Measurements from ENCODE around the gene FBXO11. TPM values are rescaled to one million over a fixed set of nuclear protein-coding genes. Genes with fewer than 3 reads are reported as not detected.

Gene FBXO11
- total RNA-seq, 1 experiment from 2014 or later, result 43.8 TPM

DNA sequence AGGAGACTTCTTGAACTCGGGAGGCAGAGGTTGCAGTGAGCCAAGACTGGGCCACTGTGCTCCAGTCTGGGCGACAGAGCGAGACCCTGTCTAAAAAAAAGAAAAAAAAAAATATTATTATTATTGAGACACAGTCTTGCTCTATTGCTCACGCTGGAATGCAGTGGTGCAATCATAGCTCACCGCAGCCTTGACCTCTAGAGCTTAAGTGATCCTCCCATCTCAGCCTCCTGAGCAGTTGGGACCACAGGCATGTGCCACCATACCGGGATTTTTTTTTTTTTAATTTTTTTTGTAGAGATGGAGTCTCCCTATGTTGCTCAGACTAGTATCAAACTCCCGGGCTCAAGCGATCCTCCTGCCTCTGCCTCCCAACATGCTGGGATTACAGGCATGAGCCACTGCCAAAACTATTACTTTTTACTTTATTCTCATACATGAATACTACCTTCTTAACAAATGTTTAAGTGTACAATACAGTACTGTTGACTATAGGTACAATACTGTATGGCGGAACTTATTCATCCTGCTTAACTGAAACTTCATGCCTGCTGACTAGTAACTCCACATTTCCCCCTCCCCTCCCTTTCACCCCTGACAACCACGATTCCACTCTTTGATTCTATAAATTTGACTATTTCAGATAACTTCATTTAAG lies 15.5 kb downstream of the FBXO11 start (continued):
- TF ChIP-seq, protein P1, sequence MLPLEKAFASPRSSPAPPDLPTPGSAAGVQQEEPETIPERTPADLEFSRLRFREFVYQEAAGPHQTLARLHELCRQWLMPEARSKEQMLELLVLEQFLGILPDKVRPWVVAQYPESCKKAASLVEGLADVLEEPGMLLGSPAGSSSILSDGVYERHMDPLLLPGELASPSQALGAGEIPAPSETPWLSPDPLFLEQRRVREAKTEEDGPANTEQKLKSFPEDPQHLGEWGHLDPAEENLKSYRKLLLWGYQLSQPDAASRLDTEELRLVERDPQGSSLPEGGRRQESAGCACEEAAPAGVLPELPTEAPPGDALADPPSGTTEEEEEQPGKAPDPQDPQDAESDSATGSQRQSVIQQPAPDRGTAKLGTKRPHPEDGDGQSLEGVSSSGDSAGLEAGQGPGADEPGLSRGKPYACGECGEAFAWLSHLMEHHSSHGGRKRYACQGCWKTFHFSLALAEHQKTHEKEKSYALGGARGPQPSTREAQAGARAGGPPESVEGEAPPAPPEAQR (CRISPR knock-in tag; IDR thresholded peaks at IDR 0.05), result no peak
- no peak for TF ChIP-seq MYBL2 (CRISPR knock-in tag; IDR thresholded peaks at IDR 0.05)

DNA sequence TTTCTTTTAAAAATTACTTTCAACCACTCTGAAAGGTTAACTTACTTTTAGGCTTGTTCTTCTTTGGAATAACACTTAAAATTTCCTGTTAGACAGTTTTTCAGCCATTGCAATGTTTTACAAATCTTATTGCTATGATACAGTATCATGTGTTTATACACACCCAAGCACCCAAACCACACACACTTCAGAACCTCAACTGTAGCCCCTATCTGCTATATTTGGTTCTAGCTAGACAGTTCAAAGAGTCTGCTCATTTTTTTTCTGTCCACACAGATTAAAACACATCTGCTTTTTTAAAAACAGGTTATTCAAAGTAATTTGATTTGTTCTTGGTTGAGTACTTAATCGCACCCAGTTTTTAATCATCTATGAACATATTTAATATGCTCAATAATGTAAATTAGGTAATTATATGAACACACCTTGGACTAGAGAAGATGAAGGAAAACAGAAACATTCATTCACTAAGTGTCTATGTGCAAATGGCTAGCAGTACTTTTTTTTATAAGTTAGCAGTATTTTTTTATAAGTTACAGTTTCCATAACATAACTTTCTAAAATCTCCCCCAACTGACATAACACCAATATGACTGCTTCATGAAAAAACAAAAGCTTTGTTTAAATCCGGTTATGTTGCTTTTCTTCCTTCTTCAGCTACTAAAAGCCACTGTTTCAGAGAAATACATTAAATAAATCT lies 17.6 kb downstream of the FBXO11 start:
- ATAC-seq, result no peak
- DNase-seq (ENCODE audit: low spot score), result no peak
- CTCF ChIA-PET, result interaction anchor here (0.8 kb wide), 1 partner anchor 15 kb away, joined by 3 read pairs; no protein-coding TSS in a partner anchor
- Mint-ChIP-seq H3K4me3 (no peak overlapping the region), H3K4me1 (peaks cover 22% of the 10 kb centered on the region), H3K36me3 (no peaks in the 10 kb centered on the region), H3K27ac (peak overlapping the region; percentile 71), H3K27me3 (ENCODE audit: low read depth) (no peaks in the 10 kb centered on the region), H3K9me3 (no peaks in the 10 kb centered on the region)
- POLR2A ChIA-PET, result no interaction called here
- TF ChIP-seq FOXP1 (CRISPR knock-in tag; IDR thresholded peaks at IDR 0.05; ENCODE audit: borderline replicate concordance), result no peak
- no peak for TF ChIP-seq MXD4 (CRISPR knock-in tag; IDR thresholded peaks at IDR 0.05; ENCODE audit: borderline replicate concordance)
- TF ChIP-seq, protein P2, sequence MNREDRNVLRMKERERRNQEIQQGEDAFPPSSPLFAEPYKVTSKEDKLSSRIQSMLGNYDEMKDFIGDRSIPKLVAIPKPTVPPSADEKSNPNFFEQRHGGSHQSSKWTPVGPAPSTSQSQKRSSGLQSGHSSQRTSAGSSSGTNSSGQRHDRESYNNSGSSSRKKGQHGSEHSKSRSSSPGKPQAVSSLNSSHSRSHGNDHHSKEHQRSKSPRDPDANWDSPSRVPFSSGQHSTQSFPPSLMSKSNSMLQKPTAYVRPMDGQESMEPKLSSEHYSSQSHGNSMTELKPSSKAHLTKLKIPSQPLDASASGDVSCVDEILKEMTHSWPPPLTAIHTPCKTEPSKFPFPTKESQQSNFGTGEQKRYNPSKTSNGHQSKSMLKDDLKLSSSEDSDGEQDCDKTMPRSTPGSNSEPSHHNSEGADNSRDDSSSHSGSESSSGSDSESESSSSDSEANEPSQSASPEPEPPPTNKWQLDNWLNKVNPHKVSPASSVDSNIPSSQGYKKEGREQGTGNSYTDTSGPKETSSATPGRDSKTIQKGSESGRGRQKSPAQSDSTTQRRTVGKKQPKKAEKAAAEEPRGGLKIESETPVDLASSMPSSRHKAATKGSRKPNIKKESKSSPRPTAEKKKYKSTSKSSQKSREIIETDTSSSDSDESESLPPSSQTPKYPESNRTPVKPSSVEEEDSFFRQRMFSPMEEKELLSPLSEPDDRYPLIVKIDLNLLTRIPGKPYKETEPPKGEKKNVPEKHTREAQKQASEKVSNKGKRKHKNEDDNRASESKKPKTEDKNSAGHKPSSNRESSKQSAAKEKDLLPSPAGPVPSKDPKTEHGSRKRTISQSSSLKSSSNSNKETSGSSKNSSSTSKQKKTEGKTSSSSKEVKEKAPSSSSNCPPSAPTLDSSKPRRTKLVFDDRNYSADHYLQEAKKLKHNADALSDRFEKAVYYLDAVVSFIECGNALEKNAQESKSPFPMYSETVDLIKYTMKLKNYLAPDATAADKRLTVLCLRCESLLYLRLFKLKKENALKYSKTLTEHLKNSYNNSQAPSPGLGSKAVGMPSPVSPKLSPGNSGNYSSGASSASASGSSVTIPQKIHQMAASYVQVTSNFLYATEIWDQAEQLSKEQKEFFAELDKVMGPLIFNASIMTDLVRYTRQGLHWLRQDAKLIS (CRISPR knock-in tag; IDR thresholded peaks at IDR 0.05; ENCODE audit: borderline replicate concordance), result no peak
- no peak for TF ChIP-seq ZNF232 (CRISPR knock-in tag; IDR thresholded peaks at IDR 0.05)
- TF ChIP-seq, protein P3, sequence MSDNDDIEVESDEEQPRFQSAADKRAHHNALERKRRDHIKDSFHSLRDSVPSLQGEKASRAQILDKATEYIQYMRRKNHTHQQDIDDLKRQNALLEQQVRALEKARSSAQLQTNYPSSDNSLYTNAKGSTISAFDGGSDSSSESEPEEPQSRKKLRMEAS (CRISPR knock-in tag; IDR thresholded peaks at IDR 0.05), result no peak
- TF ChIP-seq, protein P4, sequence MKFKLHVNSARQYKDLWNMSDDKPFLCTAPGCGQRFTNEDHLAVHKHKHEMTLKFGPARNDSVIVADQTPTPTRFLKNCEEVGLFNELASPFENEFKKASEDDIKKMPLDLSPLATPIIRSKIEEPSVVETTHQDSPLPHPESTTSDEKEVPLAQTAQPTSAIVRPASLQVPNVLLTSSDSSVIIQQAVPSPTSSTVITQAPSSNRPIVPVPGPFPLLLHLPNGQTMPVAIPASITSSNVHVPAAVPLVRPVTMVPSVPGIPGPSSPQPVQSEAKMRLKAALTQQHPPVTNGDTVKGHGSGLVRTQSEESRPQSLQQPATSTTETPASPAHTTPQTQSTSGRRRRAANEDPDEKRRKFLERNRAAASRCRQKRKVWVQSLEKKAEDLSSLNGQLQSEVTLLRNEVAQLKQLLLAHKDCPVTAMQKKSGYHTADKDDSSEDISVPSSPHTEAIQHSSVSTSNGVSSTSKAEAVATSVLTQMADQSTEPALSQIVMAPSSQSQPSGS (CRISPR knock-in tag; IDR thresholded peaks at IDR 0.05; ENCODE audit: borderline replicate concordance, low read depth), result no peak
- TF ChIP-seq, protein P5, sequence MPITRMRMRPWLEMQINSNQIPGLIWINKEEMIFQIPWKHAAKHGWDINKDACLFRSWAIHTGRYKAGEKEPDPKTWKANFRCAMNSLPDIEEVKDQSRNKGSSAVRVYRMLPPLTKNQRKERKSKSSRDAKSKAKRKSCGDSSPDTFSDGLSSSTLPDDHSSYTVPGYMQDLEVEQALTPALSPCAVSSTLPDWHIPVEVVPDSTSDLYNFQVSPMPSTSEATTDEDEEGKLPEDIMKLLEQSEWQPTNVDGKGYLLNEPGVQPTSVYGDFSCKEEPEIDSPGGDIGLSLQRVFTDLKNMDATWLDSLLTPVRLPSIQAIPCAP (CRISPR knock-in tag; IDR thresholded peaks at IDR 0.05), result no peak
- TF ChIP-seq CBFB (CRISPR knock-in tag; IDR thresholded peaks at IDR 0.05; ENCODE audit: low read depth), result no peak
- no peak for TF ChIP-seq NFE2L1 (CRISPR knock-in tag; IDR thresholded peaks at IDR 0.05)
- TF ChIP-seq RELA (CRISPR knock-in tag; IDR thresholded peaks at IDR 0.05; ENCODE audit: borderline replicate concordance), result no peak
- TF ChIP-seq ETV6 (CRISPR knock-in tag; IDR thresholded peaks at IDR 0.05), result no peak

DNA sequence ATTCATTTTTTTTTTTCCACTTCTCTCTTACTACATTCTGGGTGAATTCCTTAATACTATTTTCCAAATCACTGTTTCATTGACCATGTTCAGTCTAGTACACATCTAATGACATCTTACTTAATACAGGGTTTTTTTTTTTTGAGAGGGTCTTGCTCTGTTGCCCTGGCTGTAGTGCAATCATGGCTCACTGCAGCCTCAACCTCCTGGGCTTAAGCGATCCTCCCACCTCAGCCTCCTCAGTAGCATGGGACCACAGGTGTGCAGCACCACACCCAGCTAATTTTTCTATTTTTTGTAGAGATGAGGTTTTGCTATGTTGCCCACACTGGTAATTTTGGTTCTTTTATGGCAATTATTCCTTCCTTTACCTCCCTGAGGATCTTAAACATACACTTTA lies 29.4 kb downstream of the FBXO11 start:
- Mint-ChIP-seq H3K27me3 (ENCODE audit: low read depth) (no peaks in the 10 kb centered on the region), H3K4me3 (no peak overlapping the region)

More for the DNA sequence above, 29.4 kb downstream of the FBXO11 start:
- H3K36me3 Mint-ChIP-seq, result peaks cover 1% of the 10 kb centered on the region; the same call in 1 of the 2 replicates
- ChIA-PET CTCF (no interaction called here), POLR2A (no interaction called here)
- peaks cover 15% of the 10 kb centered on the region for H3K4me1 Mint-ChIP-seq
- TF ChIP-seq ETV6 (CRISPR knock-in tag; IDR thresholded peaks at IDR 0.05) (no peak), GTF2I (CRISPR knock-in tag; conservative IDR thresholded peaks at IDR 0.05) (peak; percentile 68; the same call in 1 of the 2 replicates), ZNF121 (CRISPR knock-in tag; IDR thresholded peaks at IDR 0.05) (peak; percentile 97)
- no peak for DNase-seq (ENCODE audit: low spot score)
- peaks cover 2% of the 10 kb centered on the region for H3K9me3 Mint-ChIP-seq
- H3K27ac Mint-ChIP-seq, result no peak overlapping the region; the same call in 1 of the 2 replicates
- no peak for ATAC-seq
